ENCODE measurements around the gene DIPK1C. TPM values are rescaled to one million over a fixed set of nuclear protein-coding genes. Genes with fewer than 3 reads are reported as not detected.

Gene DIPK1C
- total and polyA plus RNA-seq, 12 donors, result 0.70 to 12.9 (median 6.6) TPM

GRCh38 chr18:74446178-74446577 lies 10.9 kb downstream of the DIPK1C start:
- DNase-seq, result no peak
- Histone ChIP-seq H3K9me3 (no peaks in the 10 kb centered on the region), H3K36me3 (peaks cover 0 to 18% (median 0%) of the 10 kb centered on the region in 9 donors), H3K27ac (no peak overlapping the region), H3K4me3 (no peak overlapping the region), H3K4me1 (peaks cover 0 to 22% (median 14%) of the 10 kb centered on the region in 9 donors), H3K27me3 (no peaks in the 10 kb centered on the region)
- ATAC-seq, result no peak
- intact Hi-C loops (cut with DNase I), result no loop called here
- 83 to 84% methylated on average over 11 of the region's 11 CpGs for WGBS, 2 donors
- no peak for TF ChIP-seq CTCF (IDR thresholded peaks at IDR 0.05)

GRCh38 chr18:74445585-74445984 lies 11.5 kb downstream of the DIPK1C start:
- intact Hi-C loops (cut with DNase I), result no loop called here
- no peaks in the 10 kb centered on the region for H3K9me3 ChIP-seq
- 87 to 88% methylated on average over 14 of the region's 14 CpGs for WGBS, 2 donors
- H3K27ac ChIP-seq, result no peak overlapping the region
- no peaks in the 10 kb centered on the region for H3K27me3 ChIP-seq
- peaks cover 0 to 16% (median 9%) of the 10 kb centered on the region in 9 donors for H3K4me1 ChIP-seq
- H3K36me3 ChIP-seq, result peaks cover 0 to 21% (median 0%) of the 10 kb centered on the region in 9 donors
- DNase-seq (no peak), ATAC-seq (no peak)
- no peak overlapping the region for H3K4me3 ChIP-seq
- TF ChIP-seq CTCF (IDR thresholded peaks at IDR 0.05), result no peak

- ATAC-seq, result no peak
- 94 to 97% methylated on average over 3 of the region's 3 CpGs for WGBS, 2 donors
Observed at GRCh38 chr18:74444104-74444503, 13.0 kb downstream of the DIPK1C start.

GRCh38 chr18:74440808-74441427 lies 16.2 kb downstream of the DIPK1C start:
- ATAC-seq (no peak), DNase-seq (no peak)
- no peak overlapping the region for H3K27ac ChIP-seq
- H3K36me3 ChIP-seq, result peaks cover 0 to 26% (median 0%) of the 10 kb centered on the region in 9 donors
- no peaks in the 10 kb centered on the region for H3K9me3 ChIP-seq
- no peak for TF ChIP-seq CTCF (IDR thresholded peaks at IDR 0.05)
- WGBS, 2 donors, result 94 to 95% methylated on average over 9 of the region's 9 CpGs
- intact Hi-C loops (cut with DNase I), result no loop called here
- no peak overlapping the region for H3K4me3 ChIP-seq
- peaks cover 0 to 15% (median 8%) of the 10 kb centered on the region in 9 donors for H3K4me1 ChIP-seq
- no peaks in the 10 kb centered on the region for H3K27me3 ChIP-seq

More at GRCh38 chr18:74444104-74444503, 13.0 kb downstream of the DIPK1C start:
- H3K4me1 ChIP-seq, result peaks cover 0 to 1% (median 0%) of the 10 kb centered on the region in 9 donors
- H3K36me3 ChIP-seq, result peaks cover 0 to 27% (median 0%) of the 10 kb centered on the region in 9 donors
- intact Hi-C loops (cut with DNase I), result no loop called here
- H3K9me3 ChIP-seq, result no peaks in the 10 kb centered on the region
- no peak overlapping the region for H3K27ac ChIP-seq
- no peak overlapping the region for H3K4me3 ChIP-seq
- TF ChIP-seq CTCF (IDR thresholded peaks at IDR 0.05), result no peak
- DNase-seq, result no peak
- no peaks in the 10 kb centered on the region for H3K27me3 ChIP-seq

Data from heart right ventricle (tissue), 16 donors.